ENCODE measurements around the gene POC1A.

Gene POC1A

DNA sequence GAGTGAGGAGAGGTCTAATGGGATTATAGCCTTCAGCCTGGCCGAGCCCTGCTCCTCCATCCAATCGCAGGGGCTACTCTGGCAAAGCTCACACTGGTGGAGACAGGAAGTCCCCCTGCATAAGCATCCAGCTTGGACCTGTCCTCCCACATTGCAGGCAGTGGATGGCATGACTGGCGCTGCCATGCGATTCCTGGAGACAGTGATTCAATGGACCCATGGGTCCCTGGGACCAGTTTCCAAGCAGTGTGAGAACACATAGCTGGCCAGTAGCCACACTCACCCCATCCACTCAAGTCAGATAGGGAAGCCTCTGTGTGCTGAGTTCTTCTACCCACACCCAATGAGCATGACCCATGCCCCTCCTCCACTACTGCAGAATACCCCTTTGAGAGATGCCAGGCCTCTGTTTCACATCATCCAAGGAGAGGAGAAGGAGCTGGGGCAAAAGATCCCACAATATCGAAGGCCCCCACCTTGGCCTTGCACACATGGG lies 18.1 kb upstream of the POC1A start (continued):
- TF ChIP-seq, protein P1, sequence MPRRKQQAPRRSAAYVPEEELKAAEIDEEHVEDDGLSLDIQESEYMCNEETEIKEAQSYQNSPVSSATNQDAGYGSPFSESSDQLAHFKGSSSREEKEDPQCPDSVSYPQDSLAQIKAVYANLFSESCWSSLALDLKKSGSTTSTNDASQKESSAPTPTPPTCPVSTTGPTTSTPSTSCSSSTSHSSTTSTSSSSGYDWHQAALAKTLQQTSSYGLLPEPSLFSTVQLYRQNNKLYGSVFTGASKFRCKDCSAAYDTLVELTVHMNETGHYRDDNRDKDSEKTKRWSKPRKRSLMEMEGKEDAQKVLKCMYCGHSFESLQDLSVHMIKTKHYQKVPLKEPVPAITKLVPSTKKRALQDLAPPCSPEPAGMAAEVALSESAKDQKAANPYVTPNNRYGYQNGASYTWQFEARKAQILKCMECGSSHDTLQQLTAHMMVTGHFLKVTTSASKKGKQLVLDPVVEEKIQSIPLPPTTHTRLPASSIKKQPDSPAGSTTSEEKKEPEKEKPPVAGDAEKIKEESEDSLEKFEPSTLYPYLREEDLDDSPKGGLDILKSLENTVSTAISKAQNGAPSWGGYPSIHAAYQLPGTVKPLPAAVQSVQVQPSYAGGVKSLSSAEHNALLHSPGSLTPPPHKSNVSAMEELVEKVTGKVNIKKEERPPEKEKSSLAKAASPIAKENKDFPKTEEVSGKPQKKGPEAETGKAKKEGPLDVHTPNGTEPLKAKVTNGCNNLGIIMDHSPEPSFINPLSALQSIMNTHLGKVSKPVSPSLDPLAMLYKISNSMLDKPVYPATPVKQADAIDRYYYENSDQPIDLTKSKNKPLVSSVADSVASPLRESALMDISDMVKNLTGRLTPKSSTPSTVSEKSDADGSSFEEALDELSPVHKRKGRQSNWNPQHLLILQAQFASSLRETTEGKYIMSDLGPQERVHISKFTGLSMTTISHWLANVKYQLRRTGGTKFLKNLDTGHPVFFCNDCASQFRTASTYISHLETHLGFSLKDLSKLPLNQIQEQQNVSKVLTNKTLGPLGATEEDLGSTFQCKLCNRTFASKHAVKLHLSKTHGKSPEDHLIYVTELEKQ (tag by site-specific recombination; IDR thresholded peaks at IDR 0.05; ENCODE audit: borderline replicate concordance) = no peak
- TF ChIP-seq, protein P2, sequence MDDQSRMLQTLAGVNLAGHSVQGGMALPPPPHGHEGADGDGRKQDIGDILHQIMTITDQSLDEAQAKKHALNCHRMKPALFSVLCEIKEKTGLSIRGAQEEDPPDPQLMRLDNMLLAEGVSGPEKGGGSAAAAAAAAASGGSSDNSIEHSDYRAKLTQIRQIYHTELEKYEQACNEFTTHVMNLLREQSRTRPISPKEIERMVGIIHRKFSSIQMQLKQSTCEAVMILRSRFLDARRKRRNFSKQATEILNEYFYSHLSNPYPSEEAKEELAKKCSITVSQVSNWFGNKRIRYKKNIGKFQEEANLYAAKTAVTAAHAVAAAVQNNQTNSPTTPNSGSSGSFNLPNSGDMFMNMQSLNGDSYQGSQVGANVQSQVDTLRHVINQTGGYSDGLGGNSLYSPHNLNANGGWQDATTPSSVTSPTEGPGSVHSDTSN (CRISPR knock-in tag; IDR thresholded peaks at IDR 0.05) = no peak
- no peak for TF ChIP-seq ZSCAN18 (tag by site-specific recombination; IDR thresholded peaks at IDR 0.05)
- no peak for TF ChIP-seq HOXC10 (CRISPR knock-in tag; IDR thresholded peaks at IDR 0.05)

DNA sequence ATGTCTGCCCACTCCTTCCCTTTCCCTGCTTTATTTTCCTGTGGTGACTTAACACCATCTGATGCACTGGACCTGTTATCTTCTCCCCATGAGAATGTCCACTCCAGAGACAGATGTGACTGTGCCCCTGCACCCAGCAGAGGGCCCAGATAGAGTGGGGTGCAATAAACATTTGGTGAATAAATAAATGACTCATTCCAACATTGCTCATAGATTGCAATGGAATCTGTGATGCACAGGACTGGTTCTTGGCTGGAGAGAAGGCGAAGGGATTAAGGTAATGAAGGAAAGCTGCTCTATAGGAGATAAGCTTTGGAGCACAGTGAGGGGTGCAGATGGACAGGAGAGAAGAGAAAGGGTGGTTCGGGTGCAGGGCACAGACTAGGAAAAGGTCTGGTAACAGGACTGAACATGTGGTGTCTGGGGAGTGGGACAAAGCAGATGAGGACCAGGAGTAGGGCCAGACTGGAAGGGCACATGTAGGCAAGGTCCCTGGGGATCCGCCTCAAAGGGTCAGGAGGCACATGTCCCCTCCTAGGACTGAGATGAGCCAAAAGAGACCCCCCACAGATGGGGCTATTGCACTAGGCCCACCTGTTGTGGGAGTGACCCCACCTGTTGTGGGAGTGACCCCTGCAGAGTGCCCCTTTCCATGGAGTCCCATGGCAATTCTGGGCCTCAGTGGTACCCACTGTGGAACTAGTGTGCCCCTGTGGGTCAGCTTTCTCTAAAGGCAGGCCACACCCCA lies 17.5 kb upstream of the POC1A start:
- Histone ChIP-seq H3K4me1 (ENCODE audit: control insufficient read depth, insufficient read depth, low read length) (no peaks in the 10 kb centered on the region), H3K4me3 (ENCODE audit: low read depth, low read length) (no peak overlapping the region), H3K27ac (ENCODE audit: extremely low read depth, low read depth, low read length) (no peak overlapping the region), H3K36me3 (ENCODE audit: control insufficient read depth in 2 of 2, insufficient read depth in 1 of 2, low read length in 2 of 2) (no peaks in the 10 kb centered on the region), H3K9me3 (ENCODE audit: control insufficient read depth, insufficient read depth, low read depth, low read length) (no peaks in the 10 kb centered on the region)
- CTCF ChIA-PET = interaction anchor here (0.8 to 1.2 kb wide), 2 partner anchors 49 to 169 kb away, joined by 3 read pairs; no protein-coding TSS in a partner anchor
- POLR2A ChIA-PET = interaction anchor here (0.5 to 1.9 kb wide), 2 partner anchors 13 to 15 kb away, joined by 3 to 4 read pairs; no protein-coding TSS in a partner anchor
- TF ChIP-seq RBAK (tag by site-specific recombination; IDR thresholded peaks at IDR 0.05) (no peak), ZNF214 (tag by site-specific recombination; IDR thresholded peaks at IDR 0.05; ENCODE audit: borderline replicate concordance) (no peak), TRIM28 (IDR thresholded peaks at IDR 0.05; ENCODE audit: borderline replicate concordance, low read length) (no peak), EGR2 (tag by site-specific recombination; IDR thresholded peaks at IDR 0.05; ENCODE audit: low read depth) (no peak), ZNF398 (tag by site-specific recombination; IDR thresholded peaks at IDR 0.05) (peak; percentile 24; the same call in 1 of the 2 replicates), ZNF792 (tag by site-specific recombination; IDR thresholded peaks at IDR 0.05) (no peak), SCRT2 (tag by site-specific recombination; IDR thresholded peaks at IDR 0.05) (peak; percentile 93), ZNF155 (tag by site-specific recombination; IDR thresholded peaks at IDR 0.05) (no peak), ZNF202 (tag by site-specific recombination; IDR thresholded peaks at IDR 0.05; ENCODE audit: borderline replicate concordance) (no peak), ZNF707 (tag by site-specific recombination; IDR thresholded peaks at IDR 0.05) (no peak), ZIC2 (tag by site-specific recombination; IDR thresholded peaks at IDR 0.05) (peak; percentile 62), ZNF555 (tag by site-specific recombination; conservative IDR thresholded peaks at IDR 0.05) (no peak), ZNF843 (tag by site-specific recombination; IDR thresholded peaks at IDR 0.05) (no peak), ZNF121 (tag by site-specific recombination; IDR thresholded peaks at IDR 0.05) (no peak), ZNF354C (tag by site-specific recombination; IDR thresholded peaks at IDR 0.05; ENCODE audit: borderline replicate concordance, low read depth) (no peak), ZNF112 (tag by site-specific recombination; IDR thresholded peaks at IDR 0.05) (no peak), ZNF311 (tag by site-specific recombination; IDR thresholded peaks at IDR 0.05; ENCODE audit: borderline replicate concordance) (no peak), ZNF776 (tag by site-specific recombination; IDR thresholded peaks at IDR 0.05; ENCODE audit: borderline replicate concordance) (no peak), ZEB2 (tag by site-specific recombination; IDR thresholded peaks at IDR 0.05) (no peak)
- TF ChIP-seq, protein P3, sequence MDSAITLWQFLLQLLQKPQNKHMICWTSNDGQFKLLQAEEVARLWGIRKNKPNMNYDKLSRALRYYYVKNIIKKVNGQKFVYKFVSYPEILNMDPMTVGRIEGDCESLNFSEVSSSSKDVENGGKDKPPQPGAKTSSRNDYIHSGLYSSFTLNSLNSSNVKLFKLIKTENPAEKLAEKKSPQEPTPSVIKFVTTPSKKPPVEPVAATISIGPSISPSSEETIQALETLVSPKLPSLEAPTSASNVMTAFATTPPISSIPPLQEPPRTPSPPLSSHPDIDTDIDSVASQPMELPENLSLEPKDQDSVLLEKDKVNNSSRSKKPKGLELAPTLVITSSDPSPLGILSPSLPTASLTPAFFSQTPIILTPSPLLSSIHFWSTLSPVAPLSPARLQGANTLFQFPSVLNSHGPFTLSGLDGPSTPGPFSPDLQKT (IDR thresholded peaks at IDR 0.05; ENCODE audit: borderline replicate concordance, low read depth, low read length) = no peak
- TF ChIP-seq, protein P4, sequence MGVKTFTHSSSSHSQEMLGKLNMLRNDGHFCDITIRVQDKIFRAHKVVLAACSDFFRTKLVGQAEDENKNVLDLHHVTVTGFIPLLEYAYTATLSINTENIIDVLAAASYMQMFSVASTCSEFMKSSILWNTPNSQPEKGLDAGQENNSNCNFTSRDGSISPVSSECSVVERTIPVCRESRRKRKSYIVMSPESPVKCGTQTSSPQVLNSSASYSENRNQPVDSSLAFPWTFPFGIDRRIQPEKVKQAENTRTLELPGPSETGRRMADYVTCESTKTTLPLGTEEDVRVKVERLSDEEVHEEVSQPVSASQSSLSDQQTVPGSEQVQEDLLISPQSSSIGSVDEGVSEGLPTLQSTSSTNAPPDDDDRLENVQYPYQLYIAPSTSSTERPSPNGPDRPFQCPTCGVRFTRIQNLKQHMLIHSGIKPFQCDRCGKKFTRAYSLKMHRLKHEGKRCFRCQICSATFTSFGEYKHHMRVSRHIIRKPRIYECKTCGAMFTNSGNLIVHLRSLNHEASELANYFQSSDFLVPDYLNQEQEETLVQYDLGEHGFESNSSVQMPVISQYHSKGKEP (tag by site-specific recombination; IDR thresholded peaks at IDR 0.05) = no peak

Data from HEK293 (cell line).